ENCODE data around the gene CT83.

The CT83 gene, protein sequence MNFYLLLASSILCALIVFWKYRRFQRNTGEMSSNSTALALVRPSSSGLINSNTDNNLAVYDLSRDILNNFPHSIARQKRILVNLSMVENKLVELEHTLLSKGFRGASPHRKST

DNA sequence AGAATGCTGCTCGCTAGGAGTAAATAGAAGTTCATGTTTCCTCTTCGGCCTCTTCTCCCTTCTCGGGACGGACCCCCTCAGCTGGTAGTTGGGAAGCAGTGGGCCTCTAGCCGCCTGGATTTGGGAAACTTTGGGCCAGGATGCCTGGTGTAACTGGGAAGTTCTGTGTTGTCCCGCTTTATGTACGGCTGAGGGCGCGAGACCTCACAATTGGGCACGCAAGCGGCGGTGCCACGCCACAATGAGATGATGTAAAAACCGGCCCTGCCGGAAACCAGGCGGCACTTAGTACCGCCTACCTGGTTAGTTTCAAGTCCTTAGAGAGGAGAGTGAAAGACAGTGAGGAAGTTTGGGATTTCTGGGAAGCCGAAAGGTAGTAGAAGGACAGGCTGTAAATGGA, at the start of gene CT83:
CT83 (minus strand) TSS at position 155 of the 400 bp plus-strand sequence; CDS start at position 35, 120 bp downstream.
- no peak for DNase-seq

DNA sequence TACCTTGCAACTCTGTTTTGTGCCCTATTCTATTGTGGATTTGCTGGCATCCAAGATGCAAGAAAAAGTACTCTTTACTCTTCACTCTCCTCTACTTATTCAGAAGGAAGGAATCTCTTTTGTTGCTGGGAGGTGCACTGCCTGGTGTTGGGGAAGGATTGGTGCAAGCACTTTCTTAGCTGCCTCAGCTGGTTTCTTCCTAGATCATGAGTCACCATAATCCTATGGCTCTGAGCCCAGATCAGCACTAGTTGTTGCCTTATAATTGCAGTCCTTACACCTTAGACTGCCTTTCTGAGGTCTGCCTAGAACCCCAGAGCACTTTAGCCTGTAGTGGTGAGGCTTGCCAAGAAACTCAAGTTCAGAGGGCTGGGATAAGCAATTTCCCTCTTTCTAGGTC, 37.0 kb upstream of the CT83 start:
- no peak for DNase-seq

- no peak for DNase-seq
Observed at GRCh38 chrX:116493271-116493670, 30.5 kb upstream of the CT83 start.

GRCh38 chrX:116490104-116490503, 27.3 kb upstream of the CT83 start:
- DNase-seq: no peak

GRCh38 chrX:116480059-116480458, 17.3 kb upstream of the CT83 start:
- no peak for DNase-seq

- DNase-seq: no peak
Observed at GRCh38 chrX:116449156-116449555, 13.6 kb downstream of the CT83 start.

DNA sequence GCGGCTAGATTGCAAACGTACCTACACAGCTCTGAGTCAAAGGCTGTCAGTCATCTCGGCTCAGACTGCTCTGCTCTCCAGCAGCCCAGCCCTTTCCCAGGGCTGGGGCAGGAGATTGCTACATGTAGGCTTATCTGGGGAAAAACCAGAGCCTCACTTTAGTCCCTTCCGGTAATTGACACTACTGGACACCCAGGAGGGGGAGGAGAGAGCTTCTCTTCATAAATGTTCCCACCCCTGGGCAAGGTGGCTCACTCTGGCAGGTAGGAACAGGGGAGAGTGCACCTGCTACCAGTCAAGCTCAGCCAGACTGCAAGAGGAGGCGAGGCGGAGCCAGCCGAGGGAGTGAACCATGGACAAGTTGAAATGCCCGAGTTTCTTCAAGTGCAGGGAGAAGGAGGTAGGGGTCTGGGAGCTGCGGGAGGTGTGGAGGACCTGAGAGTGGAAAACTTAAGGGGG, 26.4 kb downstream of the CT83 start, which contains the start of gene SLC6A14:
SLC6A14 (plus strand) TSS at position 249 of the 459 bp plus-strand sequence; CDS start at position 353, 104 bp downstream.
- no peak for DNase-seq

DNA sequence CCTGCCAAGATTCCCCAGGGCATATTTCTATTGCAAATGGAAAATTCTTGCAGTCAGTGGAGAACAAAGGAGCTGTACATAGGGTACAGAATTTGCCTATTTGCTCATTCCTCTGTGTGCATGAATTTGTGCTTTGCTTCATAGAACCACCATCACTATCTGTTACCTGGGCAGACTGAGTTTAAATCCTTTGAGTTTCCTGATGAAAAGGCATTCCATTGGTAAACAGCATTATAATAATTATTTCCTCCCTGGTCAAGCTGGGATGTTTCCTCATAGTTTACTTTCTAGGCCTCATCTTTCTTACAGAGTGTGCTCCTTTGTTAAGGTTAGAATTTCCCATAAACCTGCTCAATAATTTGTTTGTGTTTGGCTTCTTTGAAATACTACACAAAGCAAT, 27.2 kb downstream of the CT83 start:
- DNase-seq: no peak

- no peak for DNase-seq
Observed at GRCh38 chrX:116427978-116428377, 34.8 kb downstream of the CT83 start.

DNA sequence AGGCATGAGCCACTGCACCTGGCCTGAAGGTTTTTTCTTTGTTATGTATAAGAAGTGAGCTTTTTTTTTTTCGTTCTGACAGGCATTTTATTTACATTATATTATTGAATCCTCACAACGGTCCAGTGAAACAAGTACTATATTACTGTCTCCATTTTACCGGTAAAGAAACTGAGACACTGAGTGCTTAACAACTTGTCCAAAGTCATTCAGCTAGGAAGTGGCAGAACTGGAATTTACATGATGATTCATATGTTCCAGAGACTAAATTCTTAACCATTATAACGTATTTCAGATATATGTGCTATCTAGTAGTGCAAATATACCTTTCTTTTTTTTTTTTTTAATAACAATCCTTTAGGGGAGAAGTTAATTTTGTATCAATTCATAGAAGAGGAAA, 44.8 kb downstream of the CT83 start:
- DNase-seq: no peak

DNA sequence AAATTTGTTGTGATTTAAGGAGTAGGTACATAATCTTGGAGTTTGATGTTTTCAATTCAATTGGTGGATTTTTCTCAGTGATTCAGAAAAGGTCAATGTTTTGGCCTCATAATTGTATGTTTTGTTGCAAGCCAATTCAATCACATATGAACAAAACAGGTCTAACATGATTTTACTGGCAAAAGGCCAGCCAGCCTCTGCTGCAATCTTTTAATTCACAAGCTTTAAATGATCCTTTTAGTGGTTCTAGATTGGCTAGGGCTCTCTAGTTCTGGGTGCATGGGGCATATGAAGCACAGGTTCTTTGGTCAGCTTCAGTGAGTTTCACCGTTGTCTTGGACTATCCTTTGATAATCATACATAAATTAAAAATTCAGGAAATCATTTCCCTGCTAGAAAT, 45.6 kb downstream of the CT83 start:
- no peak for DNase-seq

- DNase-seq: no peak
Observed at GRCh38 chrX:116413273-116413672, 49.5 kb downstream of the CT83 start.
